GM18873 (cell line): ENCODE measurements around the gene FAM200A.
"Not testable (repeated sequence)": the region's sequence is repeated elsewhere in the genome, so short reads cannot be mapped to it uniquely, and the experiment has no call there.

Source experiments
- ATAC-seq: cut with Tn5 transposase; IDR thresholded peaks from one replicate; pipeline ENCODE4 v1.9.1; 2021; ENCODE audit warnings: mild to moderate bottlenecking, moderate library complexity, moderate number of reproducible peaks; ENCODE audit not compliant: unreplicated experiment, low FRiP score

FAM200A gene

DNA sequence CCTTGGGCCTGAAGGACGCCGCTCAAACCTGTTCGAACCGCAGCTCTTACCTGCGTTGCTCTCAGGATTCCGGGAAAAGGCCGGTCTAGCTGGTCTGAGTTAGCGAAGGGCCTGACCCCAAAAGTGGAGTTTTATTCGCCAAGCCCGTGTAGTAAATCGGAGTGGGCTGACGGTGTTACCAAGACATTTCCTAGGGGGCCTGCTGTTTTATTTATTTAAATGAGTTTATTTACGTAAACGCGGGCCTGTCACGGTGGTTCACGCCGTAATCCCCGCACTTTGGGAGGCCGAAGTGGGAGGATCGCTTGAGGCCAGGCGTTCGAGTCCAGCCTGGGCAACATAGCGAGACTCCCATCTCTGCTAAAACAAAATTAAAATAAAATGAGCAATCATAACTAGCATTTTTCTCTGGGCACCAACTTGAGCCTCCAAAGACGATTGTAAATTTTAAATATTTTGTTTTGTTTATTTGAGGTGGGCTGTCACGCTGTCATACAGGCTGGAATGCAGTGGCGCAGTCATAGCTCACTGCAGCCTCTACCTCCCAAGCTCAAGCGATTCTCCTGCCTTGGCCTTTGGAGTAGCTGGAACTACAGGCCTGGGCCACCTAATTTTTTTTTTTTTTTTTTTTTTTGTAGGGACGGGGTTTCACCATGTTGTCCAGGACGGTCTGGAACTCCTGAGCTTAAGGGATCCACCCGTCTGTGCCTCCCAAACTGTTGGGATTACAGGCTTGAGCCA is 7.4 kb upstream of the FAM200A start:
- ATAC-seq, result no peak

DNA sequence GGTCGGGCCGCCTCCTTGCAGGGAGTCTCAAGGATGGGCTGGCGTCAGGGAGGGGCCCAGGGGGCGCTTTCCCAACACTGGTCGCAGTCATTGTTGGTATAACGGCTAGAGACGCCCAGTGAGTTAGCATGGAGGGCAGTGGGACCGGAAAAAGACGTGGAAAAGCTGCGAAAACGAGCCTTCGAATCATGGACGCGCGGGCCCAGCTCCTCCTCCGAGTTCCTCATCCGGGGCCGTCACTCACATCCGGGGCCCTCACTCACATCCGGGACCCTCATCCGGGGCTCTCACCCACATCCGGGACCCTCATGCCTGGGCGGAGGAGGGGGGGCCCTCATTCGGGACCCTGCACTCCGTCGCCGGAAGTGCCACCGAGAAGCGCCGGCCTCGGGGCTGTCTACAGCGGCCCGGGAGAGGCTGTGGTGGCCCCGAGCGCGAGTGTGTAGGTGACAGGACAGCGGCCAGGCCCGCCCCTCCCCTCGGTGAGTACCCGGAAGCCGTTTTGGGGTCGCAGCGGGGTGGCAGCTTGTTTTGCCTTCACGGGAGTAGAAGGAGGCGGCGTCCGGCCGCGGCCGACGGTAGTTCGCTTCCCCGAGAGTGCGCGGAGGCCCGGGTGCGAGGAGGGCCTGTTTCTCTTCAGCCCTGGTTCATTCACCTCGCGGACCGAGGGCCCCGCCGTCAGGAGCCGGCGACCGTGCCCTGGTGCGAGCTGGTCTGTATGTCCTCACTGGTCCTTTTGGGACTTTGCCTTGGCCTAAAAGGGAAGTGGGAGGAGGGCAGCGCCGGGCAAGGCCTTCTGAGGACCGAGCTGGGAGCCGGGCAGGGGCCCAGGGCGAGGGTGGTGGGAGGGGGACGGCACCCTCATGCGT is 6.6 kb upstream of the FAM200A start, which contains the start of gene ZNF655:
Gene ZNF655, plus strand, starts transcription at position 337 of the 869 bp plus-strand sequence. CDS start 1,918 bp downstream, outside the sequence.
- ATAC-seq, result peak; percentile 62

DNA sequence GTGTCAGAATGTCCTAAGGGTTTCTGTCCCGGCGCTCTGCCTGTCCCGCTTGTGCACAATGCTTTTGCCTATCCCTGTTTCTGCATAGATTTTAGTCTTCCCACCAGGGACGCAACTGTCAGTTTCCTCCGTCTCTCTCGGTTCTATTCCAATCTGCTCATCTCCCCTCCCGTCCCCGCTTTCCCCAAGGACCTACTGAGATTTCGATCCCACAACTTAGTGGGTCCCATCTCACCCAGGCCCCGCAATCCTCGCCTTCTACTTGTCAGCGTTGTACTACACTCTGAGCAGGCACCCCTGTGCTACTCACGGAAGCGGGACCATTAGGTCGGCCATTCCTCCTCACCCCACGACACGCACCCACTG is 6.0 kb upstream of the FAM200A start:
- peak; percentile 31 for ATAC-seq

DNA sequence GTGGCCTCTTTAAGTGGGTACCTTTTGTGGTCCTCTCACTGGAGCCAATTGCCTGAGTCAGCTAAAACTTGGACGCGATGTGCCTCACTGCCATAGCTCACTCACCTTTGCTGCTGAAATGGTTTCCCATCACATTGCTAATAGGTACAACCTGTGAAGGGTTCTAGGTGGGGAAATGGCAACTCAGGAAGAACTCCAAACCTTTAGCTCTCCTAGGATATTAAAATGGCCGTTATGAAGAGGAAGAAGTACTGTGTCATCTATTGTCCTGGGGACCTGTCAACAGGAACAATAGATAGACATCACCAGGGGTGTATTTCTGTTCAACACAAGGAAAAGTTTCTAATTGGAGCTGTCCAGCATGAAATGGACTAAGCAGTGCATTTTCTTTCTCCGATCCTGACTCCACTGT is 5.3 kb upstream of the FAM200A start:
- ATAC-seq, result no peak

DNA sequence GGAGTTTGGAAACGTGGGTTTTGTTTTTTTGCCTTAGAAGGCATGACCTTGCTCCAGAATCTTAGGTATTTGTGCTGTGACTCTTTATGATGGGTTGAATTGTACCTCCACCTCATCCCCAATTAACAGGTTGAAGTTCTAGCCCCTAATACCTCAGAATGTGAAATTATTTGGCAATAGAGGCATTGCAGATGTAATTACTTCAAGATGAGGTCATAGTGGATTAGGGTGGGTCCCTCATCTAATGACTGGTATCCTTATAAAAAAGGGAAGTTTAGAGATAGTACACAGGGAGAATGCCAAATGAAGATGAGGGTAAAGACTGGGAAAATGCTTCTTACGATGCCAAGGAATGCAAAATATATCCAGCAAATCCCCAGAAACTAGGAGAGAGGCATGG is 3.0 kb upstream of the FAM200A start:
- ATAC-seq, result no peak

DNA sequence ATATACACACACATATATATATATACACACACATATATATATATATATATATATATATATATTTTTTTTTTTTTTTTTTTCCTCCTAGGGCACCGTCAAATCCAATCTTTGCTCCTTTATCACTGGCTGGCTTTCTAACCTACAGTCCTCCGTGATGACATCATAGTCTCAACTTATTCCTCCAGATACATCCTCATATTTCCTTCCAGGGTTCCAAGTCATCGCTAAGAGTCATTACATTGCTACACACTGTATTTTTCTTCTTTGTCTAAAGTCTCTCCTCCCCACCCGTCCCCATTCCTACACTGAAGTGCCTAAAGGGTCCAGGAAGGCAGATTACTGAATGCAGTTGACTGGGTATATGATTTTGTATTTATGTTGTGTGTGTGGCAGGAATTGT is 1.1 kb upstream of the FAM200A start:
- no peak for ATAC-seq

DNA sequence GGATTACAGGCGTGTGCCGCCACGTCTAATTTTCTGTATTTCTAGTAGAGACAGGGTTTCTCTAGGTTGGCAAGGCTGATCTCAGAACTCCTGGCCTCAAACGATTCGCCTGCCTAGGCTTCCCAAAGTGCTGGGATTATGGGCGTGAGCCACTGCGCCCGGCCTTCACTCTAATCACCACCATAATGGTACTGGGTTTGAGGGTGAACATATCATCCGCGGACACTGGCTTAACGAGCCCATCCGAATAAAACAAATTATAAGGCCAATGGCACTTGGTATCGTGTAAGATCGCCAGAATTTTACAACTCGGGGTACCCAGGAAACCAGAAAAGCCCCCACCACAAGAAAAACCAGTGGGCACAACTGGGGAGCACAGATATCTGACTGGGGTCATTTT is 580 bp downstream of the FAM200A start:
- ATAC-seq, result no peak

- ATAC-seq, result not testable (repeated sequence)
These were observed 2.4 kb downstream of the FAM200A start for GRCh38 chr7:99549545-99549944.

DNA sequence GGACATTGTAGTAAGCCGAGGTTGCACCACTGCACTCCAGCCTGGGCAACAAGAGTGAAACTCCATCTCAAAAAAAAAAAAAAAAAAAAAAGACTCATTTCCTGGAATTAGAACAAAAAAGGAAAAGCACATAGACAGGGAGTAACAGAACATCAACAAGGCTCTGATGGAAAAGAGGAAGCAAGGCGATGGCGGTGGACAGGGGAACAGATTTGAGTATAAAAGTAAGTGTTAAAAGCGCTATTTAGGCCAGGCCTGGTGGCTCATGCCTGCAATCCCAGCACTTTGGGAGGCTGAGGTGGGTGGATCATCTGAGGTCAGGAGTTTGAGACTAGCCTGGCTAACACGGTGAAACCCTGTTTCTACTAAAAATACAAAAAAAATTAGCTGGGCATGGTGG is 6.6 kb downstream of the FAM200A start:
- ATAC-seq, result not testable (repeated sequence)

GRCh38 chr7:99543916-99544315 is 8.0 kb downstream of the FAM200A start:
- no peak for ATAC-seq

GRCh38 chr7:99543081-99543671 is 8.7 kb downstream of the FAM200A start:
- no peak for ATAC-seq

GRCh38 chr7:99541212-99541611 is 10.7 kb downstream of the FAM200A start:
- ATAC-seq, result no peak

DNA sequence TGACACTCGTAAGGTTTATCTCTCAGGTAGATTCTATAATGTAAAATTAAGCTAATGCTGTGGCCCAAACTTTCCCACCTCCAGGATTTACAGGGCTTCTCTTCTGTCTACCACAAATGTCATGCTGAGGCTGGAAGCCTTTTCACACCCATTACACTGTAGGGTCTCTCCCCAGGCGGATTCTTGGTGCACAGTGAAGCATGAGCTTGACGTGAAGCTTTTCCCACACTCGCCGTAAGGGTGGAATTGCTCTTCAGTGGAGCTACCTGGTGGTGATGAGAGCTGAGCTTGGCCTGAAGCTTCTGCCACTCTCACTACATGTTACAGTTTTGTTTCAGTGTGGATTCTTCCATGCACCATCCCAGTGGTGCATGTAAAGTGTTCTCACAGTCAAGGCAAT is 11.4 kb downstream of the FAM200A start:
- ATAC-seq, result no peak

- ATAC-seq, result no peak
These were observed 12.6 kb downstream of the FAM200A start for GRCh38 chr7:99539213-99539811.

- no peak for ATAC-seq
These were observed 16.2 kb downstream of the FAM200A start for GRCh38 chr7:99535667-99536066.

DNA sequence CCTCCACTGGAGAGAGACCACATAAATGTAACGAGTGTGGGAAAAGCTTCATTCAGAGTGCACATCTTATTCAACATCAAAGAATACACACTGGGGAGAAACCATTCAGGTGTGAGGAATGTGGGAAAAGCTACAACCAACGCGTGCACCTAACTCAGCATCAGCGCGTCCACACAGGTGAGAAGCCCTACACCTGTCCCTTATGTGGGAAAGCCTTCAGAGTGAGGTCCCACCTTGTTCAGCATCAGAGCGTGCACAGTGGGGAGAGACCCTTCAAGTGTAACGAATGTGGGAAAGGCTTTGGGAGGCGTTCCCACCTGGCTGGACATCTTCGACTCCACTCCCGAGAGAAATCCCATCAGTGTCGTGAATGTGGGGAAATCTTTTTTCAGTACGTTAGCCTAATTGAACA is 20.6 kb downstream of the FAM200A start:
- ATAC-seq, result no peak

DNA sequence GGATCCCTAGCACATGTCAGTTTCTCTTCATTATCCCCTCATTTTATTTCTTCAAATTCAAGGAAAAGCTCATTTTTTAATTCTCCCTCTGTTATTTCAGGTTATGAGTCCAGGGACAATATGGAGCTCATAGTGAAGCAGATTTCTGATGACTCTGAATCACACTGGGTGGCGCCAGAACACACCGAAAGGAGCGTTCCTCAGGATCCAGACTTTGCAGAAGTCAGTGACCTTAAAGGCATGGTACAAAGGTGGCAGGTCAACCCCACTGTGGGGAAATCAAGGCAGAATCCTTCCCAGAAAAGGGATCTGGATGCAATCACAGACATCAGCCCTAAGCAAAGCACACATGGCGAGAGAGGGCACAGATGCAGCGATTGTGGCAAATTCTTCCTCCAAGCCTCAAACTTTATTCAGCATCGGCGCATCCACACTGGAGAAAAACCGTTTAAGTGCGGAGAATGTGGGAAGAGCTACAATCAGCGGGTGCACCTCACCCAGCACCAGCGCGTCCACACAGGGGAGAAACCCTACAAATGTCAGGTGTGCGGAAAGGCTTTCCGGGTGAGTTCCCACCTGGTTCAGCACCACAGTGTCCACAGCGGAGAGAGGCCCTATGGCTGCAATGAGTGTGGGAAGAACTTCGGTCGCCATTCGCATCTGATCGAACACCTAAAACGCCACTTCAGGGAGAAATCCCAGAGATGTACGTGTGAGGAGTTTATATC is 26.0 kb downstream of the FAM200A start:
- no peak for ATAC-seq

GRCh38 chr7:99521399-99521798 is 30.5 kb downstream of the FAM200A start:
- no peak for ATAC-seq

DNA sequence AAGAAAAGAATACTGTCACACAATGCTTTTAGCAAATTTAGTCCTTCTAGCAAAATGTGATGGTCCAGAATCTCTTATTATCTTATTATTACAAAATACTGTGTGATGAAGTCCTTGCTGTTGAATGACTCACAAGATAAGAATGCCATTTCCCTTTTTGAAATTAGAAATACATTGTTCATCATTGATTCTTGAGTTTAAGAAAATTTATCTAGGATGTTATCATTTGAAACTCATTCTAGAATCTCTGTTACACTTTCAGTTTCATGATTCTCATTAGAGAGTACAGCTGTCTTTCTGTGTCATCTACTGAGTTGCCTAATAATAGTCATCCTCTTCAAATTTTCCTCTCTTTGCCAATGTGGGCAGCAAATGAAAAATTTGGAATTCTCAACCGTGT is 37.9 kb downstream of the FAM200A start:
- no peak for ATAC-seq

GRCh38 chr7:99505324-99505662 is 46.6 kb downstream of the FAM200A start:
- ATAC-seq, result peak; percentile 5
